Parathyroid adenoma (tissue), 2 donors: ENCODE data around the gene CDCA5.
A peak's percentile ranks its signal among the peaks of the same experiment; 100 is the strongest.

Source experiments
- H2AFZ ChIP-seq: fragments of 300-600 bp; sonication (generic); one replicate; pipeline ENCODE4 v1.7.0; 2017; ENCODE audit warnings: antibody characterized with exemption, mild to moderate bottlenecking
- H3K27ac ChIP-seq: fragments of 300-600 bp; sonication (generic); one replicate; pipeline ENCODE4 v1.7.0; 2017
- H3K27me3 ChIP-seq: fragments of 300-600 bp; sonication (generic); one replicate; pipeline ENCODE4 v1.7.0; 2017; ENCODE audit warnings: low read length; ENCODE audit not compliant: control insufficient read depth, insufficient read depth
- H3K36me3 ChIP-seq: fragments of 300-600 bp; sonication (generic); one replicate; pipeline ENCODE4 v1.7.0; 2017; ENCODE audit warnings: low read length; ENCODE audit not compliant: control insufficient read depth, insufficient read depth
- H3K4me1 ChIP-seq: fragments of 300-600 bp; sonication (generic); one replicate; pipeline ENCODE4 v1.7.0; 2017; ENCODE audit warnings: control low read depth
- H3K4me2 ChIP-seq: fragments of 300-600 bp; sonication (generic); one replicate; pipeline ENCODE4 v1.7.0; 2017; ENCODE audit warnings: low read length
- H3K4me3 ChIP-seq: fragments of 300-600 bp; sonication (generic); one replicate; pipeline ENCODE4 v1.7.0; 2017; ENCODE audit warnings: low read depth, low read length
- H3K79me2 ChIP-seq: fragments of 300-600 bp; sonication (generic); one replicate; pipeline ENCODE4 v1.7.0; 2017; ENCODE audit warnings: control low read depth
- H3K9ac ChIP-seq: fragments of 300-600 bp; sonication (generic); one replicate; pipeline ENCODE4 v1.7.0; 2017; ENCODE audit warnings: mild to moderate bottlenecking
- H3K9me3 ChIP-seq: fragments of 300-600 bp; sonication (generic); one replicate; pipeline ENCODE4 v1.7.0; 2017; ENCODE audit warnings: low read length; ENCODE audit not compliant: control insufficient read depth
- CTCF ChIP-seq: fragments of 300-600 bp; sonication (generic); IDR thresholded peaks from one replicate; pipeline ENCODE4 v1.7.0; 2017; ENCODE audit warnings: antibody characterized with exemption, mild to moderate bottlenecking
- donor health status: primary hyperparathyroidism.

The CDCA5 gene

DNA sequence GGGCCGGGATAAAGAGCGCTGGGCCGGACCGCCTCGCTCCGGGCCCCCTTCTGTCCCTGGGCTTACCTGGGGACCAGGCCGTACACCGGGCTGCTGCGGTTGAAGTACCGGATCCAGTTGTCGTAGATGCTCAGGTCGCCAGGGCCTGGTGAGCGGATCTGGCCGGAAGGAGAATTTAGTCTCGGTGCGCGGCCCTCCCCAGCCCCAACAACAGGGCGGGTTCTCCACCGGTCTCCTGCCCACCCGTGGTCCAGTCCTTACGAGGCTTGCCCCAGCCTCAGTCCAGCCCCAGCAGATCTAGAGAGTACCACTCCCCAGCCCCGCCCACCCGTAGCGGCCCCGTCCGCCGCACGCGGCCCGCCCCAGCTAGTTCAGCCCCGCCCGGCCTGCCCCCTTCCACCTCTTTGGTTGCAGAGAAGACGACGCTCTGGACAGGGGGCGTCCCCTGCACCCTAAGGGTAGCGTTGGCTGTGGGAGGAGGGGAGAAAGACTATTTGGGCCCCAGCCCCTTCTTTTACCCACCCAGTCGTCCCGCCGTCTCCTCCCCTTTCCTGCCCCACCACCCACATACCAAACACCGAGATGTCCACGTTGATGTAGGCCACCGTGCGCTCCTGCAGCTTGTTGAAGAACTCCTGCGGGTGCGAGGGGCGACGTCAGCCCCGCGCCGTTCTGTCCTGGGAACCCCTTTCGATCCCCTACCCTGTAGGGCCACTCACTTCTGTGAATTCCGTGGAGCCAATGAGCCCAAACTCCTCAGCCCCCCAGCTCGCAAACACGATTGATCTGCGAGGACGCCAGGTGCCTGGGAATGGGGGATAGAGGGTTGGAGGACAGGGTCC lies 36.0 kb downstream of the CDCA5 start:
- peak overlapping the region; percentile 22 for H3K4me3 ChIP-seq
- H3K79me2 ChIP-seq, result no peaks in the 10 kb centered on the region
- no peak overlapping the region for H3K4me2 ChIP-seq
- no peaks in the 10 kb centered on the region for H3K27me3 ChIP-seq
- no peaks in the 10 kb centered on the region for H3K9me3 ChIP-seq
- H2AFZ ChIP-seq, result peak overlapping the region; percentile 46
- H3K27ac ChIP-seq, result no peak overlapping the region
- H3K9ac ChIP-seq, result no peak overlapping the region
- TF ChIP-seq CTCF, result no peak
- no peaks in the 10 kb centered on the region for H3K36me3 ChIP-seq
- no peaks in the 10 kb centered on the region for H3K4me1 ChIP-seq

- no peaks in the 10 kb centered on the region for H3K36me3 ChIP-seq
- H3K4me1 ChIP-seq, result no peaks in the 10 kb centered on the region
- H2AFZ ChIP-seq, result no peak overlapping the region
- no peak overlapping the region for H3K4me2 ChIP-seq
- no peak overlapping the region for H3K27ac ChIP-seq
- H3K27me3 ChIP-seq, result no peaks in the 10 kb centered on the region
- no peak for TF ChIP-seq CTCF
- H3K4me3 ChIP-seq, result no peak overlapping the region
- H3K9ac ChIP-seq, result no peak overlapping the region
- no peaks in the 10 kb centered on the region for H3K79me2 ChIP-seq
- H3K9me3 ChIP-seq, result no peaks in the 10 kb centered on the region
These were observed 38.1 kb downstream of the CDCA5 start for GRCh38 chr11:65045728-65046127.

GRCh38 chr11:65045061-65045460 lies 38.8 kb downstream of the CDCA5 start:
- no peak overlapping the region for H2AFZ ChIP-seq
- H3K36me3 ChIP-seq, result no peaks in the 10 kb centered on the region
- no peak overlapping the region for H3K27ac ChIP-seq
- no peak overlapping the region for H3K4me3 ChIP-seq
- H3K79me2 ChIP-seq, result no peaks in the 10 kb centered on the region
- no peaks in the 10 kb centered on the region for H3K9me3 ChIP-seq
- no peaks in the 10 kb centered on the region for H3K27me3 ChIP-seq
- H3K4me1 ChIP-seq, result no peaks in the 10 kb centered on the region
- no peak for TF ChIP-seq CTCF
- no peak overlapping the region for H3K9ac ChIP-seq
- H3K4me2 ChIP-seq, result no peak overlapping the region

DNA sequence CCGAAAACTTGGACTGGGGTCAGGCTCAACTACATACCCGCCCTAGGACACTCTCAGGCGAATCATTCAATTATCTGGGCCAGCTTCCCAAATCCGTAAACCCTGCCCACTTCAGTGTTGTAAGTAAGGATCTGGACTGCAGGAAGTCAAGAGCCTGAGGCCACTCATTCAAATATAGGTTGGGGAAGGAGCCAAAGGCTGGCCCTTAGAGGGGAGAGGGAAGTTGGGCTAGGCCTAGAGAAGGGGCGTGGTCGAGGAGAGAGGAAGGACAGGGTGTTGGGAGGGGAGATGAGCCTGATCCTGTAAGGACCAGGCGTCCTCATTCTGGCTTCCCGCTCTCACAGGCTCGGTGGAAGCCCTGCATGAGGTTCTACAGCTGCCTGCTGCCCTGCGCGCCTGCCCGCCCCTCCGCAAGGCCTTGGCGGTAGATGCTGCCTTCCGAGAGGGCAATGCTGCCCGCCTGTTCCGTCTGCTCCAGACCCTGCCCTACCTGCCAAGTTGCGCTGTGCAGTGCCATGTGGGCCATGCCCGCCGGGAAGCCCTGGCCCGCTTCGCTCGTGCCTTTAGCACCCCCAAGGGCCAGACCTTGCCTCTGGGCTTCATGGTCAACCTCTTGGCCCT lies 39.8 kb downstream of the CDCA5 start:
- Histone ChIP-seq H3K4me1 (no peaks in the 10 kb centered on the region), H3K27me3 (no peaks in the 10 kb centered on the region), H3K79me2 (no peaks in the 10 kb centered on the region), H3K9me3 (no peaks in the 10 kb centered on the region), H3K4me2 (no peak overlapping the region), H3K4me3 (no peak overlapping the region), H3K9ac (no peak overlapping the region), H3K27ac (no peak overlapping the region), H3K36me3 (no peaks in the 10 kb centered on the region), H2AFZ (no peak overlapping the region)
- TF ChIP-seq CTCF, result no peak
